SK-N-SH (cell line): ENCODE measurements around the gene PTGFRN. TPM values are rescaled to one million over a fixed set of nuclear protein-coding genes. Genes with fewer than 3 reads are reported as not detected.

Experiments used
- CTCF ChIA-PET: fragments of 300-600, 350-600 bp; formaldehyde crosslinking; extraction: SDS; loops from one replicate; lab custom pipeline; 2021; lab: Yijun Ruan, JAX
- POLR2A ChIA-PET: fragments of 350-600 bp; sonication (Branson Sonifier 250); formaldehyde crosslinking; extraction: SDS; loops from one replicate; lab custom pipeline; 2020; ENCODE audit warnings: antibody characterized with exemption, inconsistent platforms; lab: Yijun Ruan, JAX
- DNase-seq: peaks from one replicate; pipeline ENCODE4 v3.0.0; 2012
- H2AFZ ChIP-seq: fragments of 200-600 bp; sonication (generic); 2 replicates; pipeline ENCODE4 v1.8.1; 2016; ENCODE audit warnings: antibody characterized with exemption, mild to moderate bottlenecking, low read depth
- H3F3A ChIP-seq: fragments of 200-600 bp; sonication (generic); replicated peaks from 2 replicates; pipeline ENCODE3; 2016; ENCODE audit warnings: antibody characterized with exemption, mild to moderate bottlenecking; ENCODE audit not compliant: insufficient read depth
- H3K27ac ChIP-seq, 2 experiments: fragments of 200-500 bp in 1 of 2; fragments of 200-600 bp in 1 of 2; sonication (Bioruptor generic) in 1 of 2; sonication (generic), shearing (Covaris generic) in 1 of 2; 2 replicates each; pipeline versions ENCODE4 v1.5.1 to v1.6.1; 2014 to 2016; ENCODE audit warnings: low read depth in 2 of 2, inconsistent platforms in 1 of 2, low read length in 1 of 2, mild to moderate bottlenecking in 1 of 2, mixed read lengths in 1 of 2
- H3K27me3 ChIP-seq: fragments of 200-600 bp; sonication (generic), shearing (Covaris generic); 2 replicates; pipeline ENCODE4 v1.6.1; 2016; ENCODE audit warnings: mixed run types; ENCODE audit not compliant: insufficient read depth
- H3K36me3 ChIP-seq, 2 experiments: fragments of 200-500 bp in 1 of 2; fragments of 200-600 bp in 1 of 2; sonication (Bioruptor generic) in 1 of 2; sonication (generic) in 1 of 2; replicated peaks in 1 of 2; 2 replicates each; pipeline versions ENCODE3 to v1.5.1; 2014 to 2016; ENCODE audit warnings: low read length in 1 of 2, mild to moderate bottlenecking in 1 of 2; ENCODE audit not compliant: insufficient read depth in 2 of 2, control insufficient read depth in 1 of 2
- H3K4me1 ChIP-seq, 2 experiments: fragments of 200-500 bp in 1 of 2; fragments of 200-600 bp in 1 of 2; sonication (Bioruptor generic) in 1 of 2; sonication (generic), shearing (Covaris generic) in 1 of 2; 2 replicates each; pipeline versions ENCODE4 v1.5.1 to v1.6.1; 2014 to 2016; ENCODE audit warnings: low read depth in 1 of 2, low read length in 1 of 2, mixed run types in 1 of 2; ENCODE audit not compliant: insufficient read depth in 2 of 2, control insufficient read depth in 1 of 2
- H3K4me2 ChIP-seq: fragments of 200-600 bp; sonication (generic), shearing (Covaris generic); 2 replicates; pipeline ENCODE4 v1.6.1; 2017; ENCODE audit warnings: mixed run types
- H3K4me3 ChIP-seq, 2 experiments: fragments of 200-500 bp in 1 of 2; fragments of 200-600 bp in 1 of 2; sonication (Bioruptor generic) in 1 of 2; sonication (generic), shearing (Covaris generic) in 1 of 2; 2 replicates each; pipeline versions ENCODE4 v1.5.1 to v1.8.1; 2014 to 2016; ENCODE audit warnings: low read depth in 2 of 2, inconsistent platforms in 1 of 2, low read length in 1 of 2, mild to moderate bottlenecking in 1 of 2, mixed read lengths in 1 of 2, moderate library complexity in 1 of 2
- H3K79me2 ChIP-seq: fragments of 200-600 bp; sonication (generic); 2 replicates; pipeline ENCODE4 v1.8.1; 2017; ENCODE audit warnings: mild to moderate bottlenecking; ENCODE audit not compliant: insufficient read depth
- H3K9ac ChIP-seq: fragments of 200-600 bp; sonication (generic); 2 replicates; pipeline ENCODE4 v1.6.1; 2017; ENCODE audit warnings: mixed run types
- H3K9me2 ChIP-seq: fragments of 200-600 bp; sonication (generic); 2 replicates; pipeline ENCODE4 v1.6.1; 2017; ENCODE audit warnings: mixed run types
- H3K9me3 ChIP-seq: fragments of 200-600 bp; sonication (generic); 2 replicates; pipeline ENCODE4 v1.6.1; 2017; ENCODE audit warnings: mixed run types, mild to moderate bottlenecking, moderate library complexity
- H4K20me1 ChIP-seq: fragments of 200-600 bp; sonication (generic); 2 replicates; pipeline ENCODE4 v1.6.1; 2017; ENCODE audit warnings: mild to moderate bottlenecking, mixed run types; ENCODE audit not compliant: insufficient read depth
- CHD2 ChIP-seq: fragments of 150-350 bp; IDR thresholded peaks from 2 replicates; pipeline ENCODE4 v1.6.1; 2018; ENCODE audit warnings: low read length; ENCODE audit not compliant: partially characterized antibody
- CTCF ChIP-seq: fragments of 200-600 bp; sonication (generic); IDR thresholded peaks from 2 replicates; pipeline ENCODE4 v1.6.1; 2017; ENCODE audit warnings: antibody characterized with exemption, mild to moderate bottlenecking, moderate library complexity
- EZH2phosphoT487 ChIP-seq: fragments of 200-600 bp; sonication (generic); IDR thresholded peaks from 2 replicates; pipeline ENCODE4 v1.6.1; 2017; ENCODE audit warnings: low read depth, mixed run types, mild to moderate bottlenecking, antibody characterized with exemption, moderate library complexity, borderline replicate concordance
- FOSL2 ChIP-seq: IDR thresholded peaks from 2 replicates; pipeline ENCODE4 v1.4.0; 2012; ENCODE audit warnings: low read depth, mild to moderate bottlenecking, moderate library complexity, borderline replicate concordance
- GABPA ChIP-seq: IDR thresholded peaks from 2 replicates; pipeline ENCODE4 v1.4.0; 2012; ENCODE audit warnings: low read depth, mild to moderate bottlenecking
- GATA2 ChIP-seq: sonication (generic); formaldehyde crosslinking; IDR thresholded peaks from 2 replicates; pipeline ENCODE4 v1.5.0; 2020; ENCODE audit warnings: mild to moderate bottlenecking, missing genetic modification reagents
- IRF3 ChIP-seq: fragments of 150-350 bp; IDR thresholded peaks from 2 replicates; pipeline ENCODE4 v1.6.1; 2016; ENCODE audit warnings: mild to moderate bottlenecking, low read depth, low read length
- MAX ChIP-seq: IDR thresholded peaks from 2 replicates; pipeline ENCODE4 v1.4.0; 2012; ENCODE audit warnings: low read depth
- MXI1 ChIP-seq: IDR thresholded peaks from 2 replicates; pipeline ENCODE4 v1.6.1; 2012; ENCODE audit warnings: mild to moderate bottlenecking, low read depth, low read length, improper control_type of control experiment
- NRF1 ChIP-seq: IDR thresholded peaks from 2 replicates; pipeline ENCODE4 v1.6.1; 2012; ENCODE audit warnings: low read depth, mild to moderate bottlenecking, low read length
- RAD21 ChIP-seq: IDR thresholded peaks from 2 replicates; pipeline ENCODE4 v1.6.1; 2012; ENCODE audit warnings: mild to moderate bottlenecking, low read length
- SIN3A ChIP-seq: IDR thresholded peaks from 2 replicates; pipeline ENCODE4 v1.6.1; 2012; ENCODE audit warnings: low read depth, mild to moderate bottlenecking, low read length, moderate library complexity, borderline replicate concordance
- TEAD4 ChIP-seq: IDR thresholded peaks from 2 replicates; pipeline ENCODE4 v1.4.0; 2012; ENCODE audit warnings: mild to moderate bottlenecking, borderline replicate concordance; ENCODE audit not compliant: insufficient read depth
- YY1 ChIP-seq: IDR thresholded peaks from 2 replicates; pipeline ENCODE4 v1.4.0; 2012; ENCODE audit warnings: low read depth, mild to moderate bottlenecking
- WGBS: methylation state at CpG from one replicate; pipeline ENCODE4 v1.1.6; 2017; ENCODE audit warnings: low lambda C conversion rate; 5-methylcytosine and 5-hydroxymethylcytosine counted together
- polyA plus RNA-seq, 3 experiments: library from polyadenylated mRNA; depleted of rRNA; stranded (reverse); fragments of >200 nt; gene quantifications; 2 replicates each; pipeline ENCODE4 v1.2.3, GENCODE V29; 2012

The PTGFRN gene
- polyA plus RNA-seq, 1 of the 3 experiments (the other 2 are of a cell fraction), result 22.4 TPM

GRCh38 chr1:116984406-116985160 is 74.9 kb downstream of the PTGFRN start:
- H3K4me1 ChIP-seq, result no peaks in the 10 kb centered on the region; a peak in 1 of 4 replicates
- H2AFZ ChIP-seq, result no peak overlapping the region
- DNase-seq, result no peak
- no peaks in the 10 kb centered on the region for H3K27me3 ChIP-seq
- POLR2A ChIA-PET, result no interaction called here
- H3F3A ChIP-seq, result no peaks in the 10 kb centered on the region
- no peak overlapping the region for H3K27ac ChIP-seq
- no peak overlapping the region for H3K4me3 ChIP-seq
- no peaks in the 10 kb centered on the region for H4K20me1 ChIP-seq
- WGBS, result 89% methylated on average over 11 of the region's 14 CpGs
- H3K4me2 ChIP-seq, result no peak overlapping the region
- H3K9ac ChIP-seq, result no peak overlapping the region
- no peaks in the 10 kb centered on the region for H3K9me3 ChIP-seq
- H3K36me3 ChIP-seq, result no peaks in the 10 kb centered on the region
- H3K9me2 ChIP-seq, result no peaks in the 10 kb centered on the region
- CTCF ChIA-PET, result interaction anchor here (0.7 kb wide), 1 partner anchor 14 kb away, joined by 3 read pairs; no protein-coding TSS in a partner anchor
- TF ChIP-seq MAX (no peak), GABPA (no peak), RAD21 (no peak), SIN3A (no peak), TEAD4 (no peak), CTCF (no peak), CHD2 (no peak), NRF1 (no peak), EZH2phosphoT487 (no peak), IRF3 (no peak), FOSL2 (no peak), GATA2 (CRISPR knock-in tag) (no peak), MXI1 (no peak), YY1 (no peak)
- H3K79me2 ChIP-seq, result no peaks in the 10 kb centered on the region
